CD4-positive, alpha-beta T cell treated with Interleukin-15 for 4 hours (primary cell): ENCODE measurements around the gene MYOZ2.

Source experiments
- DNase-seq: peaks from one replicate; pipeline ENCODE4 v3.0.0-alpha.2; 2020; ENCODE audit warnings: low spot score

The MYOZ2 gene

GRCh38 chr4:119135721-119136121 is at the start of gene MYOZ2:
MYOZ2 (plus strand) TSS chr4:119135832; CDS start chr4:119136526, 694 bp downstream.
- no peak for DNase-seq

- DNase-seq, result no peak
Observed at GRCh38 chr4:119087121-119087520, 48.5 kb upstream of the MYOZ2 start.

- DNase-seq, result no peak
Observed at GRCh38 chr4:119087656-119088055, 48.0 kb upstream of the MYOZ2 start.

GRCh38 chr4:119093042-119093827 is 42.4 kb upstream of the MYOZ2 start:
- DNase-seq, result no peak

GRCh38 chr4:119097282-119097900 is 38.2 kb upstream of the MYOZ2 start:
- no peak for DNase-seq

GRCh38 chr4:119098306-119098705 is 37.3 kb upstream of the MYOZ2 start:
- DNase-seq, result no peak

GRCh38 chr4:119099227-119099810 is 36.3 kb upstream of the MYOZ2 start:
- no peak for DNase-seq

- DNase-seq, result no peak
Observed at GRCh38 chr4:119100655-119101054, 35.0 kb upstream of the MYOZ2 start.

- DNase-seq, result no peak
Observed at GRCh38 chr4:119103263-119103662, 32.4 kb upstream of the MYOZ2 start.

- DNase-seq, result no peak
Observed at GRCh38 chr4:119104644-119105273, 30.9 kb upstream of the MYOZ2 start.

- DNase-seq, result no peak
Observed at GRCh38 chr4:119105605-119106004, 30.0 kb upstream of the MYOZ2 start.

- no peak for DNase-seq
Observed at GRCh38 chr4:119106036-119107000, 29.3 kb upstream of the MYOZ2 start.

GRCh38 chr4:119110121-119110520 is 25.5 kb upstream of the MYOZ2 start:
- DNase-seq, result no peak

GRCh38 chr4:119111296-119111695 is 24.3 kb upstream of the MYOZ2 start:
- DNase-seq, result no peak

- DNase-seq, result no peak
Observed at GRCh38 chr4:119113033-119113655, 22.5 kb upstream of the MYOZ2 start.

- no peak for DNase-seq
Observed at GRCh38 chr4:119116021-119116420, 19.6 kb upstream of the MYOZ2 start.

- DNase-seq, result no peak
Observed at GRCh38 chr4:119116925-119117900, 18.4 kb upstream of the MYOZ2 start.

GRCh38 chr4:119118397-119118796 is 17.2 kb upstream of the MYOZ2 start:
- no peak for DNase-seq

GRCh38 chr4:119124352-119124751 is 11.3 kb upstream of the MYOZ2 start:
- DNase-seq, result no peak

GRCh38 chr4:119125931-119126330 is 9.7 kb upstream of the MYOZ2 start:
- no peak for DNase-seq
